ENCODE measurements around the gene PRC1. TPM values are rescaled to one million over a fixed set of nuclear protein-coding genes. Genes with fewer than 3 reads are reported as not detected.
"Not testable (repeated sequence)": the region's sequence is repeated elsewhere in the genome, so short reads cannot be mapped to it uniquely, and the experiment has no call there.

The PRC1 gene
- total RNA-seq, 4 donors from 2014 or later, result 4.0 to 5.8 (median 4.6) TPM

- intact Hi-C loops (cut with DNase I), result no loop called here
- no peak for DNase-seq (ENCODE audit: extremely low spot score)
- peak overlapping the region; percentile 63 to 67 (median 63) for H3K4me3 ChIP-seq
These were observed 63.3 kb downstream of the PRC1 start for GRCh38 chr15:90930861-90931574.

GRCh38 chr15:90929246-90930019, 64.9 kb downstream of the PRC1 start:
- intact Hi-C loops (cut with DNase I), result no loop called here

More at GRCh38 chr15:90930861-90931574, 63.3 kb downstream of the PRC1 start:
- Histone ChIP-seq H3K27me3 (no peaks in the 10 kb centered on the region), H3K9me3 (no peaks in the 10 kb centered on the region), H3K27ac (replicated peaks in 1 of 4) (peak overlapping the region; percentile 86 to 94 (median 88)), H3K36me3 (no peaks in the 10 kb centered on the region), H3K4me1 (peaks cover 34 to 63% (median 55%) of the 10 kb centered on the region in 4 donors)
- 67% methylated on average over 15 of the region's 15 CpGs for WGBS
- TF ChIP-seq POLR2A (IDR thresholded peaks at IDR 0.05; ENCODE audit: low read depth) (no peak), EP300 (IDR thresholded peaks at IDR 0.05) (no peak), POLR2AphosphoS5 (IDR thresholded peaks at IDR 0.05) (no peak), CTCF (IDR thresholded peaks at IDR 0.05) (no peak)

GRCh38 chr15:90928106-90928505, 66.2 kb downstream of the PRC1 start:
- H3K27me3 ChIP-seq; H3K9me3 ChIP-seq; H3K4me3 ChIP-seq; DNase-seq (ENCODE audit: extremely low spot score); H3K27ac ChIP-seq (replicated peaks in 1 of 4); intact Hi-C loops (cut with DNase I); H3K36me3 ChIP-seq: not testable (repeated sequence)
- WGBS, result 85% methylated on average over 7 of the region's 7 CpGs
- H3K4me1 ChIP-seq, result peaks cover 23 to 37% (median 33%) of the 10 kb centered on the region in 4 donors

More at GRCh38 chr15:90929246-90930019, 64.9 kb downstream of the PRC1 start:
- Histone ChIP-seq H3K36me3 (no peaks in the 10 kb centered on the region), H3K27ac (replicated peaks in 1 of 4) (peak overlapping the region; percentile 86 to 94 (median 88)), H3K4me1 (peaks cover 24 to 50% (median 43%) of the 10 kb centered on the region in 4 donors), H3K4me3 (peak overlapping the region; percentile 63 to 67 (median 63)), H3K9me3 (no peaks in the 10 kb centered on the region), H3K27me3 (no peaks in the 10 kb centered on the region)
- TF ChIP-seq POLR2AphosphoS5 (IDR thresholded peaks at IDR 0.05) (no peak), EP300 (IDR thresholded peaks at IDR 0.05) (no peak), POLR2A (IDR thresholded peaks at IDR 0.05; ENCODE audit: low read depth) (no peak), CTCF (IDR thresholded peaks at IDR 0.05) (no peak)
- no peak for DNase-seq (ENCODE audit: extremely low spot score)
- 60% methylated on average over 21 of the region's 21 CpGs for WGBS

- WGBS, result 91% methylated on average over 10 of the region's 10 CpGs
- intact Hi-C loops (cut with DNase I); H3K27me3 ChIP-seq; H3K9me3 ChIP-seq; H3K27ac ChIP-seq (replicated peaks in 1 of 4); DNase-seq (ENCODE audit: extremely low spot score); H3K36me3 ChIP-seq; H3K4me3 ChIP-seq: not testable (repeated sequence)
- H3K4me1 ChIP-seq, result peaks cover 15 to 24% (median 23%) of the 10 kb centered on the region in 4 donors
These were observed 67.6 kb downstream of the PRC1 start for GRCh38 chr15:90926766-90927165.

GRCh38 chr15:90924375-90924774, 70.0 kb downstream of the PRC1 start:
- TF ChIP-seq POLR2A (IDR thresholded peaks at IDR 0.05; ENCODE audit: low read depth), result no peak
- TF ChIP-seq POLR2AphosphoS5 (IDR thresholded peaks at IDR 0.05), result no peak
- no peak for TF ChIP-seq CTCF (IDR thresholded peaks at IDR 0.05)
- no peak for TF ChIP-seq EP300 (IDR thresholded peaks at IDR 0.05)
- Histone ChIP-seq H3K9me3 (no peaks in the 10 kb centered on the region), H3K4me1 (peaks cover 0 to 4% (median 3%) of the 10 kb centered on the region in 4 donors), H3K4me3 (no peak overlapping the region), H3K27me3 (no peaks in the 10 kb centered on the region), H3K27ac (replicated peaks in 1 of 4) (no peak overlapping the region), H3K36me3 (peaks cover 12 to 27% (median 22%) of the 10 kb centered on the region in 4 donors)
- 94% methylated on average over 5 of the region's 5 CpGs for WGBS
- no peak for DNase-seq (ENCODE audit: extremely low spot score)
- intact Hi-C loops (cut with DNase I), result no loop called here

- DNase-seq (ENCODE audit: extremely low spot score); intact Hi-C loops (cut with DNase I); H3K4me1 ChIP-seq; H3K9me3 ChIP-seq; H3K4me3 ChIP-seq; H3K27me3 ChIP-seq; H3K27ac ChIP-seq (replicated peaks in 1 of 4): not testable (repeated sequence)
- WGBS, result 89% methylated on average over 7 of the region's 7 CpGs
- peaks cover 27 to 43% (median 37%) of the 10 kb centered on the region in 4 donors for H3K36me3 ChIP-seq
These were observed 71.5 kb downstream of the PRC1 start for GRCh38 chr15:90922712-90923322.
